NB4 (cell line): ENCODE results near the gene ZC3H13.
A peak's percentile ranks its signal among the peaks of the same experiment; 100 is the strongest.

Source experiments
- DNase-seq: peaks from one replicate; pipeline ENCODE4 v3.0.0; 2010; ENCODE audit warnings: low read depth
- H3K4me3 ChIP-seq: one replicate; pipeline ENCODE4 v1.5.1; 2011; ENCODE audit warnings: mild to moderate bottlenecking, low read depth, low read length, moderate library complexity
- CTCF ChIP-seq: IDR thresholded peaks from one replicate; pipeline ENCODE4 v1.5.1; 2012; ENCODE audit warnings: low read depth, low read length
- MAX ChIP-seq: IDR thresholded peaks from 2 replicates; pipeline ENCODE4 v1.6.1; 2011; ENCODE audit warnings: low read depth, low read length
- MYC ChIP-seq: IDR thresholded peaks from 2 replicates; pipeline ENCODE4 v1.6.1; 2011; ENCODE audit warnings: low read depth, low read length
- POLR2A ChIP-seq: IDR thresholded peaks from 2 replicates; pipeline ENCODE4 v1.6.1; 2011; ENCODE audit warnings: mild to moderate bottlenecking; ENCODE audit not compliant: insufficient read length; ENCODE audit errors: extremely low read depth

Gene ZC3H13

GRCh38 chr13:45934283-45934682, 118.3 kb downstream of the ZC3H13 start:
- no peak overlapping the region for H3K4me3 ChIP-seq
- no peak for DNase-seq
- TF ChIP-seq CTCF (no peak), POLR2A (no peak), MAX (no peak), MYC (no peak)

GRCh38 chr13:45933203-45933908, 119.2 kb downstream of the ZC3H13 start:
- no peak for DNase-seq
- H3K4me3 ChIP-seq = no peak overlapping the region
- TF ChIP-seq MAX (no peak), MYC (no peak), CTCF (no peak), POLR2A (no peak)

- TF ChIP-seq MYC (no peak), CTCF (no peak), MAX (no peak), POLR2A (no peak)
- DNase-seq = peak; percentile 69
Observed at GRCh38 chr13:45932676-45933075, 119.9 kb downstream of the ZC3H13 start.

GRCh38 chr13:45932172-45932571, 120.4 kb downstream of the ZC3H13 start:
- TF ChIP-seq MYC = no peak
- TF ChIP-seq MAX = no peak
- no peak for TF ChIP-seq CTCF
- no peak for TF ChIP-seq POLR2A
- no peak for DNase-seq
- no peak overlapping the region for H3K4me3 ChIP-seq

More at GRCh38 chr13:45932676-45933075, 119.9 kb downstream of the ZC3H13 start:
- no peak overlapping the region for H3K4me3 ChIP-seq

- H3K4me3 ChIP-seq = no peak overlapping the region
- no peak for DNase-seq
- no peak for TF ChIP-seq CTCF
- no peak for TF ChIP-seq POLR2A
- TF ChIP-seq MAX = no peak
- no peak for TF ChIP-seq MYC
Observed at GRCh38 chr13:45931211-45931610, 121.3 kb downstream of the ZC3H13 start.

- DNase-seq = no peak
- H3K4me3 ChIP-seq = no peak overlapping the region
- TF ChIP-seq MAX (no peak), POLR2A (no peak), MYC (no peak), CTCF (no peak)
Observed at GRCh38 chr13:45930177-45930576, 122.4 kb downstream of the ZC3H13 start.
